22Rv1 (cell line): ENCODE results near the gene FAM13C.

ENCODE experiments used
- CTCF ChIP-seq: fragments of 450-650 bp; IDR thresholded peaks from 2 replicates; pipeline ENCODE4 v1.5.1; 2017; ENCODE audit warnings: mild to moderate bottlenecking
- ZFX ChIP-seq: fragments of 450-650 bp; IDR thresholded peaks from 2 replicates; pipeline ENCODE4 v1.6.1; 2017; ENCODE audit warnings: antibody characterized with exemption, borderline replicate concordance

- TF ChIP-seq CTCF (no peak), ZFX (no peak)
These were observed 26.3 kb upstream of the FAM13C start for GRCh38 chr10:59388671-59388976.
